Right cardiac atrium (tissue), 5 donors: ENCODE data around the gene OR2L3. TPM values are rescaled to one million over a fixed set of nuclear protein-coding genes. Genes with fewer than 3 reads are reported as not detected.

ENCODE experiments used
- ATAC-seq, 2 donors: fragments of 200-7000 bp; cut with Tn5 transposase; one replicate each; pipeline versions ENCODE4 v1.8.0 to v1.9.1; 2020; ENCODE audit warnings: moderate library complexity in 2 of 2, mild to moderate bottlenecking in 1 of 2
- DNase-seq, 3 donors: peaks; one replicate each; pipeline ENCODE4 v3.0.0-alpha.2; 2020
- H3K27ac ChIP-seq: one replicate; pipeline ENCODE4 v1.5.1; 2013; ENCODE audit warnings: mild to moderate bottlenecking, low read length, control low read depth, moderate library complexity
- H3K27me3 ChIP-seq: one replicate; pipeline ENCODE4 v1.6.1; 2013; ENCODE audit not compliant: control insufficient read depth, insufficient read depth
- H3K4me1 ChIP-seq: one replicate; pipeline ENCODE4 v1.6.1; 2013; ENCODE audit warnings: low read length; ENCODE audit not compliant: control insufficient read depth, insufficient read depth
- H3K4me3 ChIP-seq: one replicate; pipeline ENCODE4 v1.5.1; 2013; ENCODE audit warnings: low read length, control low read depth
- H3K9me3 ChIP-seq: one replicate; pipeline ENCODE4 v1.6.1; 2013; ENCODE audit warnings: low read length; ENCODE audit not compliant: control insufficient read depth
- WGBS: extraction: QIAGEN DNeasy Blood & Tissue Kit; methylation state at CpG from one replicate; pipeline ENCODE4 v1.1.7; 2013; 5-methylcytosine and 5-hydroxymethylcytosine counted together
- intact Hi-C, 4 donors: fragments of 100-400 bp; cut with DNase I; formaldehyde crosslinking; loops; one replicate each; pipeline versions ENCODE4 v1.11.0 to v1.14.0; 2022 to 2023
- long read RNA-seq, 4 donors: library from polyadenylated mRNA; unstranded; transcript quantifications; one replicate each; pipeline ENCODE4 v2.0.0, GENCODE V29; 2020 to 2021
- polyA plus RNA-seq: library from polyadenylated mRNA; stranded (reverse); fragments of 200-250 nt; gene quantifications from one replicate; pipeline ENCODE4 v1.2.3, GENCODE V29; 2013
- total RNA-seq, 4 donors: library from RNA; stranded (reverse); fragmentation: NEBNext Ultra II Directional; extraction: Animal tissue kit (Norgen Biotek cat#: 25700); gene quantifications; one replicate each; pipeline ENCODE4 v1.2.1, GENCODE V29; 2021
- donor health status: healthy with polysubstance abuse.
- donor health status: DM: no; HTN: yes; CAD: no.
- donor health status: DM: no; HTN: no; CAD: no.
- donor health status: DM: no; HTN: yes; CAD: no; lungs with severe emphysema.
- donor health status: DM: yes; HTN: yes; CAD: no.

Gene OR2L3
- total RNA-seq (not detected), polyA plus RNA-seq (not detected)
- long read RNA-seq, donor 1: 0 reads
- long read RNA-seq, donor 2: 0 reads
- long read RNA-seq, donor 3: 0 reads
- long read RNA-seq, donor 4: 0 reads

GRCh38 chr1:248046536-248046935 is at the start of gene OR2L3:
OR2L3 (plus strand) TSS chr1:248046836; CDS start chr1:248060682, 13,846 bp downstream.
- no peak within 1 kb of the TSS for H3K4me3 ChIP-seq
- H3K9me3 ChIP-seq: no peaks in the 10 kb centered on the region
- no peaks in the 10 kb centered on the region for H3K4me1 ChIP-seq
- no peaks in the 10 kb centered on the region for H3K27me3 ChIP-seq
- intact Hi-C loops: no loop called here
- no peak for DNase-seq
- no peak for ATAC-seq
- 63% methylated on average over 2 of the region's 2 CpGs for WGBS
- H3K27ac ChIP-seq: no peak within 1 kb of the TSS

GRCh38 chr1:247998811-247999210 is 47.8 kb upstream of the OR2L3 start:
- no peak for DNase-seq
- ATAC-seq: no peak
- H3K4me1 ChIP-seq: no peaks in the 10 kb centered on the region
- no peak overlapping the region for H3K4me3 ChIP-seq
- H3K27me3 ChIP-seq: no peaks in the 10 kb centered on the region
- intact Hi-C loops: no loop called here
- no peaks in the 10 kb centered on the region for H3K9me3 ChIP-seq
- WGBS: 32% methylated on average over 2 of the region's 2 CpGs
- no peak overlapping the region for H3K27ac ChIP-seq

GRCh38 chr1:248000169-248000568 is 46.5 kb upstream of the OR2L3 start:
- no peak overlapping the region for H3K27ac ChIP-seq
- H3K27me3 ChIP-seq: no peaks in the 10 kb centered on the region
- WGBS: 78% methylated on average over 1 of the region's 1 CpG
- intact Hi-C loops: no loop called here
- H3K9me3 ChIP-seq: no peaks in the 10 kb centered on the region
- no peak overlapping the region for H3K4me3 ChIP-seq
- ATAC-seq (no peak), DNase-seq (no peak)
- no peaks in the 10 kb centered on the region for H3K4me1 ChIP-seq

- ATAC-seq (no peak), DNase-seq (no peak)
- Histone ChIP-seq H3K27me3 (no peaks in the 10 kb centered on the region), H3K9me3 (no peaks in the 10 kb centered on the region), H3K27ac (no peak overlapping the region), H3K4me3 (no peak overlapping the region), H3K4me1 (no peaks in the 10 kb centered on the region)
- intact Hi-C loops: no loop called here
- WGBS: 34% methylated on average over 1 of the region's 1 CpG
Measured at GRCh38 chr1:248007778-248008177, 38.9 kb upstream of the OR2L3 start.

- Histone ChIP-seq H3K4me1 (no peaks in the 10 kb centered on the region), H3K27me3 (no peaks in the 10 kb centered on the region), H3K27ac (no peak overlapping the region), H3K4me3 (no peak overlapping the region), H3K9me3 (no peaks in the 10 kb centered on the region)
- ATAC-seq (no peak), DNase-seq (no peak)
- WGBS: 71% methylated on average over 3 of the region's 3 CpGs
- intact Hi-C loops: no loop called here
Measured at GRCh38 chr1:248009681-248010080, 37.0 kb upstream of the OR2L3 start.

GRCh38 chr1:248013229-248013710 is 33.4 kb upstream of the OR2L3 start, which contains the start of gene OR2L5:
OR2L5 (plus strand) TSS chr1:248013660; CDS start chr1:248021948, 8,288 bp downstream.
- intact Hi-C loops: no loop called here

GRCh38 chr1:248015803-248016202 is 30.8 kb upstream of the OR2L3 start:
- Histone ChIP-seq H3K4me1 (no peaks in the 10 kb centered on the region), H3K9me3 (no peaks in the 10 kb centered on the region), H3K27me3 (no peaks in the 10 kb centered on the region), H3K27ac (no peak overlapping the region), H3K4me3 (no peak overlapping the region)
- DNase-seq (no peak), ATAC-seq (no peak)
- 71% methylated on average over 1 of the region's 1 CpG for WGBS
- intact Hi-C loops: no loop called here

More at GRCh38 chr1:248013229-248013710, 33.4 kb upstream of the OR2L3 start, which contains the start of gene OR2L5:
- no peaks in the 10 kb centered on the region for H3K4me1 ChIP-seq
- no peaks in the 10 kb centered on the region for H3K27me3 ChIP-seq
- H3K9me3 ChIP-seq: no peaks in the 10 kb centered on the region
- DNase-seq: no peak
- H3K27ac ChIP-seq: no peak within 1 kb of the TSS
- 86% methylated on average over 2 of the region's 2 CpGs for WGBS
- no peak for ATAC-seq
- no peak within 1 kb of the TSS for H3K4me3 ChIP-seq

- WGBS: 25% methylated on average over 2 of the region's 2 CpGs
- ATAC-seq (no peak), DNase-seq (no peak)
- Histone ChIP-seq H3K27me3 (no peaks in the 10 kb centered on the region), H3K4me1 (no peaks in the 10 kb centered on the region), H3K27ac (no peak within 1 kb of the TSS), H3K4me3 (no peak within 1 kb of the TSS), H3K9me3 (no peaks in the 10 kb centered on the region)
- intact Hi-C loops: no loop called here
Measured at GRCh38 chr1:248029770-248030169, 16.9 kb upstream of the OR2L3 start, which contains the start of gene OR2L2. OR2L2 (plus strand) TSS chr1:248030070; CDS start chr1:248038268, 8,198 bp downstream.

- H3K4me1 ChIP-seq: no peaks in the 10 kb centered on the region
- H3K4me3 ChIP-seq: no peak overlapping the region
- 70% methylated on average over 5 of the region's 5 CpGs for WGBS
- no peak overlapping the region for H3K27ac ChIP-seq
- H3K9me3 ChIP-seq: no peaks in the 10 kb centered on the region
- intact Hi-C loops: no loop called here
- no peaks in the 10 kb centered on the region for H3K27me3 ChIP-seq
- DNase-seq: no peak
- ATAC-seq: no peak
Measured at GRCh38 chr1:248045209-248045608, 1.4 kb upstream of the OR2L3 start.

GRCh38 chr1:248047008-248047407 is 372 bp downstream of the OR2L3 start:
- no peak for ATAC-seq
- intact Hi-C loops: no loop called here
- 59% methylated on average over 1 of the region's 1 CpG for WGBS

GRCh38 chr1:248054671-248055070 is 8.0 kb downstream of the OR2L3 start:
- Histone ChIP-seq H3K9me3 (peaks cover under 1% of the 10 kb centered on the region), H3K27ac (no peak overlapping the region), H3K27me3 (no peaks in the 10 kb centered on the region), H3K4me3 (no peak overlapping the region), H3K4me1 (no peaks in the 10 kb centered on the region)
- ATAC-seq: no peak
- intact Hi-C loops: no loop called here
- no peak for DNase-seq

More at GRCh38 chr1:248047008-248047407, 372 bp downstream of the OR2L3 start:
- DNase-seq: no peak
- Histone ChIP-seq H3K4me1 (no peaks in the 10 kb centered on the region), H3K9me3 (no peaks in the 10 kb centered on the region), H3K4me3 (no peak overlapping the region), H3K27ac (no peak overlapping the region), H3K27me3 (no peaks in the 10 kb centered on the region)

- DNase-seq (no peak), ATAC-seq (no peak)
- no peak overlapping the region for H3K27ac ChIP-seq
- H3K27me3 ChIP-seq: no peaks in the 10 kb centered on the region
- no peak overlapping the region for H3K4me3 ChIP-seq
- intact Hi-C loops: no loop called here
- WGBS: 46% methylated on average over 2 of the region's 2 CpGs
- peaks cover 1% of the 10 kb centered on the region for H3K9me3 ChIP-seq
- no peaks in the 10 kb centered on the region for H3K4me1 ChIP-seq
Measured at GRCh38 chr1:248055261-248055660, 8.6 kb downstream of the OR2L3 start.
